Astrocyte (in vitro differentiated cells and primary cell): ENCODE measurements around the gene PSMG3. TPM values are rescaled to one million over a fixed set of nuclear protein-coding genes. Genes with fewer than 3 reads are reported as not detected.
A peak's percentile ranks its signal among the peaks of the same experiment; 100 is the strongest.

Experiments used
- DNase-seq: peaks from one replicate; pipeline ENCODE4 v3.0.0-alpha.2; 2010; ENCODE audit warnings: low read depth
- FAIRE-seq: peaks from 2 replicates; lab custom pipeline; 2011; peaks lifted over from hg19 to GRCh38; lab: Jason Lieb, UNC
- H2AFZ ChIP-seq: 2 replicates; pipeline ENCODE4 v1.6.0; 2012; ENCODE audit warnings: low read depth, low read length, inconsistent platforms
- H3K27ac ChIP-seq: 2 replicates; pipeline ENCODE4 v1.5.1; 2011; ENCODE audit warnings: low read depth, low read length, inconsistent platforms
- H3K27me3 ChIP-seq: 2 replicates; pipeline ENCODE4 v1.6.0; 2011; ENCODE audit warnings: low read length, inconsistent platforms; ENCODE audit not compliant: insufficient read depth
- H3K36me3 ChIP-seq: 2 replicates; pipeline ENCODE4 v1.5.1; 2011; ENCODE audit warnings: low read length, inconsistent platforms; ENCODE audit not compliant: insufficient read depth
- H3K4me1 ChIP-seq: 2 replicates; pipeline ENCODE4 v1.5.1; 2011; ENCODE audit warnings: low read length, inconsistent platforms; ENCODE audit not compliant: insufficient read depth
- H3K4me2 ChIP-seq: 2 replicates; pipeline ENCODE4 v1.6.0; 2012; ENCODE audit warnings: low read length, inconsistent platforms
- H3K4me3 ChIP-seq: 2 replicates; pipeline ENCODE4 v1.5.1; 2011; ENCODE audit warnings: low read depth, mild to moderate bottlenecking, low read length, inconsistent platforms; ENCODE audit not compliant: insufficient read depth
- H3K79me2 ChIP-seq: 2 replicates; pipeline ENCODE4 v1.6.0; 2012; ENCODE audit warnings: mild to moderate bottlenecking, low read length, inconsistent platforms; ENCODE audit not compliant: insufficient read depth
- H3K9ac ChIP-seq: 2 replicates; pipeline ENCODE4 v1.6.0; 2012; ENCODE audit warnings: mild to moderate bottlenecking, low read length, inconsistent platforms
- H3K9me3 ChIP-seq: 2 replicates; pipeline ENCODE4 v1.5.1; 2012; ENCODE audit warnings: low read depth, mild to moderate bottlenecking, low read length, inconsistent platforms; ENCODE audit not compliant: insufficient read depth
- H4K20me1 ChIP-seq: 2 replicates; pipeline ENCODE4 v1.6.0; 2012; ENCODE audit warnings: low read length, inconsistent platforms; ENCODE audit not compliant: insufficient read depth
- H3K27ac Mint-ChIP-seq: one replicate; pipeline ENCODE4 v1.8.0; 2021; ENCODE audit warnings: mild to moderate bottlenecking, mixed read lengths; ENCODE audit not compliant: unreplicated experiment
- H3K27me3 Mint-ChIP-seq: one replicate; pipeline ENCODE4 v1.8.0; 2021; ENCODE audit warnings: low read depth, mixed read lengths; ENCODE audit not compliant: unreplicated experiment
- H3K36me3 Mint-ChIP-seq: one replicate; pipeline ENCODE4 v1.8.0; 2021; ENCODE audit warnings: low read depth, mixed read lengths; ENCODE audit not compliant: unreplicated experiment
- H3K4me1 Mint-ChIP-seq: one replicate; pipeline ENCODE4 v1.8.0; 2021; ENCODE audit warnings: low read depth, mixed read lengths; ENCODE audit not compliant: unreplicated experiment
- H3K4me3 Mint-ChIP-seq: one replicate; pipeline ENCODE4 v1.8.0; 2021; ENCODE audit warnings: mild to moderate bottlenecking, moderate library complexity, mixed read lengths; ENCODE audit not compliant: unreplicated experiment
- H3K9me3 Mint-ChIP-seq: one replicate; pipeline ENCODE4 v1.8.0; 2021; ENCODE audit warnings: mild to moderate bottlenecking, mixed read lengths; ENCODE audit not compliant: unreplicated experiment
- CTCF ChIP-seq: IDR thresholded peaks from 2 replicates; pipeline ENCODE4 v1.5.1; 2011; ENCODE audit warnings: low read depth, mild to moderate bottlenecking, inconsistent platforms, low read length, moderate library complexity; ENCODE audit not compliant: insufficient read depth
- EZH2 ChIP-seq: IDR thresholded peaks from 2 replicates; pipeline ENCODE4 v1.6.1; 2012; ENCODE audit warnings: mild to moderate bottlenecking, low read length, inconsistent platforms; ENCODE audit not compliant: insufficient read depth
- total RNA-seq: library from RNA; stranded (reverse); gene quantifications from 2 replicates; pipeline ENCODE4 v1.2.1, GENCODE V29; 2021

The PSMG3 gene
- total RNA-seq, 1 donor from 2014 or later: 30.3 TPM

GRCh38 chr7:1544178-1544895, 25.5 kb downstream of the PSMG3 start:
- peaks cover 20% of the 10 kb centered on the region for H3K79me2 ChIP-seq
- peaks cover 2% of the 10 kb centered on the region for H3K36me3 ChIP-seq
- no peak overlapping the region for H3K4me3 Mint-ChIP-seq
- H3K36me3 Mint-ChIP-seq: peaks cover 2% of the 10 kb centered on the region
- no peak overlapping the region for H2AFZ ChIP-seq
- H3K27ac ChIP-seq: no peak overlapping the region
- H3K4me1 Mint-ChIP-seq: no peaks in the 10 kb centered on the region
- no peaks in the 10 kb centered on the region for H3K27me3 Mint-ChIP-seq
- no peaks in the 10 kb centered on the region for H3K9me3 ChIP-seq
- no peak overlapping the region for H3K4me2 ChIP-seq
- no peak overlapping the region for H3K9ac ChIP-seq
- H3K4me3 ChIP-seq: no peak overlapping the region
- TF ChIP-seq EZH2: no peak
- TF ChIP-seq CTCF: no peak
- H3K27ac Mint-ChIP-seq: peak overlapping the region; percentile 34
- H3K9me3 Mint-ChIP-seq: no peaks in the 10 kb centered on the region
- H3K4me1 ChIP-seq: peaks cover under 1% of the 10 kb centered on the region
- H4K20me1 ChIP-seq: peaks cover 6% of the 10 kb centered on the region
- no peaks in the 10 kb centered on the region for H3K27me3 ChIP-seq
- DNase-seq (no peak), FAIRE-seq (no peak)

GRCh38 chr7:1543826-1544177, 26.0 kb downstream of the PSMG3 start:
- Mint-ChIP-seq H3K27ac (no peak overlapping the region), H3K4me1 (peaks cover 2% of the 10 kb centered on the region), H3K4me3 (no peak overlapping the region), H3K27me3 (no peaks in the 10 kb centered on the region), H3K9me3 (no peaks in the 10 kb centered on the region), H3K36me3 (peaks cover 2% of the 10 kb centered on the region)
- no peak overlapping the region for H3K4me2 ChIP-seq
- H3K9me3 ChIP-seq: no peaks in the 10 kb centered on the region
- FAIRE-seq (no peak), DNase-seq (no peak)
- no peaks in the 10 kb centered on the region for H3K27me3 ChIP-seq
- H4K20me1 ChIP-seq: peaks cover 6% of the 10 kb centered on the region
- no peak for TF ChIP-seq EZH2
- TF ChIP-seq CTCF: no peak
- no peak overlapping the region for H3K27ac ChIP-seq
- H2AFZ ChIP-seq: no peak overlapping the region
- H3K4me1 ChIP-seq: peaks cover 6% of the 10 kb centered on the region
- no peak overlapping the region for H3K4me3 ChIP-seq
- peaks cover 2% of the 10 kb centered on the region for H3K36me3 ChIP-seq
- H3K79me2 ChIP-seq: peaks cover 25% of the 10 kb centered on the region
- H3K9ac ChIP-seq: no peak overlapping the region

GRCh38 chr7:1542841-1543747, 26.7 kb downstream of the PSMG3 start:
- Histone ChIP-seq H3K79me2 (peaks cover 32% of the 10 kb centered on the region), H3K9me3 (no peaks in the 10 kb centered on the region), H3K36me3 (peaks cover 2% of the 10 kb centered on the region), H3K4me1 (peaks cover 13% of the 10 kb centered on the region), H3K27me3 (no peaks in the 10 kb centered on the region), H2AFZ (no peak overlapping the region), H3K27ac (no peak overlapping the region), H3K9ac (no peak overlapping the region), H4K20me1 (peaks cover 6% of the 10 kb centered on the region), H3K4me2 (no peak overlapping the region), H3K4me3 (no peak overlapping the region)
- H3K9me3 Mint-ChIP-seq: no peaks in the 10 kb centered on the region
- H3K27ac Mint-ChIP-seq: no peak overlapping the region
- no peak overlapping the region for H3K4me3 Mint-ChIP-seq
- peaks cover 2% of the 10 kb centered on the region for H3K36me3 Mint-ChIP-seq
- peaks cover 2% of the 10 kb centered on the region for H3K4me1 Mint-ChIP-seq
- no peak for DNase-seq
- TF ChIP-seq CTCF (no peak), EZH2 (no peak)
- no peaks in the 10 kb centered on the region for H3K27me3 Mint-ChIP-seq
- FAIRE-seq: no peak
